GM12873 (cell line): ENCODE measurements around the gene ITGBL1.

Experiments
- TF ChIP-seq, protein P1 (sequence below): IDR thresholded peaks from 2 replicates; pipeline ENCODE4 v1.5.1; 2012; ENCODE audit warnings: low read depth, mild to moderate bottlenecking, moderate library complexity, low read length, control low read depth; ENCODE audit not compliant: insufficient read depth; ENCODE audit errors: missing control alignments

ITGBL1 gene

DNA sequence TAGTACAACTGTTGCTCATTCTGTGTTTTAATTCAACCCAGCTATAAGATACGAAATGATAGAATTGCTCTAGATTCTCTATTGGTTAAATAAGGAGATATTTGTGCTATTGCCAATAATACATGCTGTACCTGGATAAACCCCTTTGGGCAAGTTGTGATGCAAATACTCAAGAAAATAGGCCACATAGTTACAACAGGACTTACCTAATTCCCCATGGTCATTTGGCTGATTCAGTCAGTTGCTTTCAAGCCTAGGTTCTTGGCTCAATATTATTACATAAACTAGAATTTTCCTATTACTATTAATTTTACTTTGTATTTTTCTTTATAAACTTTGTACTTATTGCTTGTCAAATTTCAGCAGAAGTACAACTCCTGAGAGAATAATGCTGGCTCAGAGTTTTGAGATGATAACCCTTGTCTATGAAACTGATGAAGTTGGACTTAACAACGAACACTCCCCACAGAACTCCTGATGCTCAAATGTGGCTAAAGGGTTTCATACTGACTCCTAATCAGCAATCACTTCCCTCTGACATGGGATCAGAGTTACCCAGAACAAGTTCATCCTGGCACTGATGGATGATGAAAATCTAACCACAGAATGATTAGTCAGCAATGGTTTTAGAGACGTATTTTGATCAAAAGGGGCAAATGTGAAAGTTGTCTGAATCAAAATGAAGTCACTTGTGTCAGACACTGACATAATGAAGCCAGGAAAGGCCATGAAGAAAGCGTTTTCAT is 221.1 kb downstream of the ITGBL1 start:
- TF ChIP-seq, protein P1, sequence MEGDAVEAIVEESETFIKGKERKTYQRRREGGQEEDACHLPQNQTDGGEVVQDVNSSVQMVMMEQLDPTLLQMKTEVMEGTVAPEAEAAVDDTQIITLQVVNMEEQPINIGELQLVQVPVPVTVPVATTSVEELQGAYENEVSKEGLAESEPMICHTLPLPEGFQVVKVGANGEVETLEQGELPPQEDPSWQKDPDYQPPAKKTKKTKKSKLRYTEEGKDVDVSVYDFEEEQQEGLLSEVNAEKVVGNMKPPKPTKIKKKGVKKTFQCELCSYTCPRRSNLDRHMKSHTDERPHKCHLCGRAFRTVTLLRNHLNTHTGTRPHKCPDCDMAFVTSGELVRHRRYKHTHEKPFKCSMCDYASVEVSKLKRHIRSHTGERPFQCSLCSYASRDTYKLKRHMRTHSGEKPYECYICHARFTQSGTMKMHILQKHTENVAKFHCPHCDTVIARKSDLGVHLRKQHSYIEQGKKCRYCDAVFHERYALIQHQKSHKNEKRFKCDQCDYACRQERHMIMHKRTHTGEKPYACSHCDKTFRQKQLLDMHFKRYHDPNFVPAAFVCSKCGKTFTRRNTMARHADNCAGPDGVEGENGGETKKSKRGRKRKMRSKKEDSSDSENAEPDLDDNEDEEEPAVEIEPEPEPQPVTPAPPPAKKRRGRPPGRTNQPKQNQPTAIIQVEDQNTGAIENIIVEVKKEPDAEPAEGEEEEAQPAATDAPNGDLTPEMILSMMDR: no peak

DNA sequence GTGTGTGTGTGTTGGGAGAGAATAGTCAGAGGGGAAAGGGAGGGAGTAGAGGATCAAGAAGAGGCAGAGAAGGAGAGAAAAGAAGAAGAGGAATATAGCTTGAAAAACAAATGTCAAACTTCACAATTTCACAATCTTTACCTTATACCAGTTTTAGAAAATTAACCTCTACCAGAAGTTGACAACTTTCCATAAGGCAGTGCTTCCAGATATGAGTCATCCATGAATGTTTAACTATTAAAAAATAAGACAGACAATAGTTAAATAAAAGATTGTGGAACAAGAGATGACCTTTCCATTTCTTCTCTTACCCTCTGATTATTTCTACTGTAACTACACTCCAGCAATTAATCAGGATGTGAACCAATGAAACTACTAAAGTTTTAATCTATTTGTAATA is 229.4 kb downstream of the ITGBL1 start:
- TF ChIP-seq, protein P1: no peak

- TF ChIP-seq, protein P1: no peak
Observed at GRCh38 chr13:101686003-101686402, 233.5 kb downstream of the ITGBL1 start.

- TF ChIP-seq, protein P1: no peak
Observed at GRCh38 chr13:101690871-101691270, 238.4 kb downstream of the ITGBL1 start.

GRCh38 chr13:101691341-101691860 is 238.9 kb downstream of the ITGBL1 start:
- TF ChIP-seq, protein P1: no peak

- TF ChIP-seq, protein P1: no peak
Observed at GRCh38 chr13:101695870-101696516, 243.5 kb downstream of the ITGBL1 start.

- TF ChIP-seq, protein P1: no peak
Observed at GRCh38 chr13:101697745-101698144, 245.3 kb downstream of the ITGBL1 start.
